Uterus (tissue), 4 donors: ENCODE data around the gene ZNF423. TPM values are rescaled to one million over a fixed set of nuclear protein-coding genes. Genes with fewer than 3 reads are reported as not detected.

ENCODE experiments used
- DNase-seq, 2 donors: peaks; one replicate each; pipeline ENCODE4 v3.0.0-alpha.2; 2019 to 2020
- H3K27ac ChIP-seq, 2 donors: fragments of 200-600 bp; sonication (generic); 1 replicate in 1 of 2; 2 replicates in 1 of 2; pipeline ENCODE4 v1.5.1; 2016 to 2018
- H3K27me3 ChIP-seq, 2 donors: fragments of 200-600 bp; sonication (generic); one replicate each; pipeline ENCODE4 v1.5.1; 2018 to 2019; ENCODE audit warnings: control low read depth in 1 of 2
- H3K36me3 ChIP-seq, 2 donors: fragments of 200-600 bp; sonication (generic); one replicate each; pipeline ENCODE4 v1.5.1; 2019; ENCODE audit warnings: control low read depth in 1 of 2
- H3K4me1 ChIP-seq, 2 donors: fragments of 200-600 bp; sonication (generic); one replicate each; pipeline ENCODE4 v1.5.1; 2018 to 2019; ENCODE audit warnings: control low read depth in 1 of 2
- H3K4me3 ChIP-seq, 2 donors: fragments of 200-600 bp; sonication (generic); 1 replicate in 1 of 2; 2 replicates in 1 of 2; pipeline ENCODE4 v1.5.1; 2018 to 2019; ENCODE audit warnings: mild to moderate bottlenecking in 1 of 2
- H3K9me3 ChIP-seq, 2 donors: fragments of 200-600 bp; sonication (generic); one replicate each; pipeline ENCODE4 v1.5.1; 2019; ENCODE audit warnings: control low read depth in 1 of 2
- POLR2A ChIP-seq, 2 donors: fragments of 450-650 bp; IDR thresholded peaks; one replicate each; pipeline ENCODE4 v1.6.1; 2016; ENCODE audit warnings: antibody characterized with exemption in 2 of 2, mild to moderate bottlenecking in 1 of 2, moderate library complexity in 1 of 2
- intact Hi-C: fragments of 100-400 bp; cut with DNase I; formaldehyde crosslinking; loops from one replicate; pipeline ENCODE4 v1.15.1; 2023; ENCODE audit warnings: low total_unique reads
- total RNA-seq, 4 donors: library from RNA; depleted of rRNA in 3 of 4; stranded (reverse); fragments of >200 nt in 3 of 4; gene quantifications; one replicate each; pipeline versions ENCODE4 v1.1.0 to v1.2.4, GENCODE V29; 2014 to 2023
- TF ChIP-seq, protein P1 (sequence below), 4 experiments: fragments of 200-600 bp in 2 of 4; fragments of 450-650 bp in 2 of 4; sonication (generic) in 2 of 4; IDR thresholded peaks; one replicate each; pipeline ENCODE4 v1.5.1; 2016 to 2019; ENCODE audit warnings: antibody characterized with exemption in 4 of 4, mild to moderate bottlenecking in 2 of 4, moderate library complexity in 1 of 4
- donor health status: DM: yes; HTN: yes; CAD: no.

Gene ZNF423
- total RNA-seq, 4 donors from 2014 or later, result 7.1 to 33.5 (median 14.7) TPM

DNA sequence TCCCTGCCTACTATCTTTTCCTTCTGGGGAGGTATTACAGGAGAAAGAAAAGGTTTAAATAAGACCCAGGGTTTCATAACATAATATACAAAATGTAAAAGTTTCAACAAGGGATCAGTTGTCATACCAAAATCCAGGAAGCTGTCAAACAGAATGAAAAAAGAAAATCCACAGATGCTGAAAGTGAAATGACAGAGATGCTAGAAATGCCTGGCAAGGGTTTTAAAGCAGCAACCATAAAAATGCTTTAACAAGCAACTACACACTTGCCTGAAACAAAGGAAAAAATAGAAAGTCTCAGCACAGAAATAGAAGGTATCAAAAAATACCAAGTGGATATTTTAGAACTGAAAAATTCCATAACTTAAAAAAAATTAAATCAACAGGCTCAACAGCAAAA lies 377.3 kb downstream of the ZNF423 start:
- H3K9me3 ChIP-seq, result no peaks in the 10 kb centered on the region
- H3K36me3 ChIP-seq, result no peaks in the 10 kb centered on the region
- DNase-seq, result no peak
- H3K27ac ChIP-seq, result no peak overlapping the region
- H3K4me1 ChIP-seq, result peaks cover 0 to 1% of the 10 kb centered on the region in 2 donors
- TF ChIP-seq, protein P1, sequence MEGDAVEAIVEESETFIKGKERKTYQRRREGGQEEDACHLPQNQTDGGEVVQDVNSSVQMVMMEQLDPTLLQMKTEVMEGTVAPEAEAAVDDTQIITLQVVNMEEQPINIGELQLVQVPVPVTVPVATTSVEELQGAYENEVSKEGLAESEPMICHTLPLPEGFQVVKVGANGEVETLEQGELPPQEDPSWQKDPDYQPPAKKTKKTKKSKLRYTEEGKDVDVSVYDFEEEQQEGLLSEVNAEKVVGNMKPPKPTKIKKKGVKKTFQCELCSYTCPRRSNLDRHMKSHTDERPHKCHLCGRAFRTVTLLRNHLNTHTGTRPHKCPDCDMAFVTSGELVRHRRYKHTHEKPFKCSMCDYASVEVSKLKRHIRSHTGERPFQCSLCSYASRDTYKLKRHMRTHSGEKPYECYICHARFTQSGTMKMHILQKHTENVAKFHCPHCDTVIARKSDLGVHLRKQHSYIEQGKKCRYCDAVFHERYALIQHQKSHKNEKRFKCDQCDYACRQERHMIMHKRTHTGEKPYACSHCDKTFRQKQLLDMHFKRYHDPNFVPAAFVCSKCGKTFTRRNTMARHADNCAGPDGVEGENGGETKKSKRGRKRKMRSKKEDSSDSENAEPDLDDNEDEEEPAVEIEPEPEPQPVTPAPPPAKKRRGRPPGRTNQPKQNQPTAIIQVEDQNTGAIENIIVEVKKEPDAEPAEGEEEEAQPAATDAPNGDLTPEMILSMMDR (IDR thresholded peaks at IDR 0.05), result no peak
- TF ChIP-seq POLR2A (IDR thresholded peaks at IDR 0.05), result no peak
- no peak overlapping the region for H3K4me3 ChIP-seq
- H3K27me3 ChIP-seq, result no peaks in the 10 kb centered on the region
- intact Hi-C loops, result no loop called here

DNA sequence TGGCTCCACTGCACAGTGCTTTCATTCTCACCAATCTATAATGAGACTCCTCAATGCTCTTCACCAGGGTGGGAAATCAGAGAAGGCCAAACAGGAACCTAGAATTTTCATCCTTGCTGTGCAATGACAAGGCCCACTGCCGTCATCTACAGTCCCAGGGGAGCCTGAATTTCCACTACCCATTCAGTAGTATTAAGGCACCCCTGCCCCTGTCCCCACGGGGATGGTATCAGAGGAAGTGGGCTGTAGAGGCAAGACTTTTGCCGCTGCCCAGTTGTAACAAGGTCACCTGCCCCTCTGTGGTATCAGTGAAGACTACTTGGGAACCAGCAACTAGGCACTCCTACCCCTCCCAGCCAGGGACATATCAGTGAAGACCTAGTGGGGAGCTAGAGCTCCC lies 377.8 kb downstream of the ZNF423 start:
- H3K9me3 ChIP-seq, result no peaks in the 10 kb centered on the region
- no peak for TF ChIP-seq POLR2A (IDR thresholded peaks at IDR 0.05)
- TF ChIP-seq, protein P1 (IDR thresholded peaks at IDR 0.05), result no peak
- H3K36me3 ChIP-seq, result no peaks in the 10 kb centered on the region
- no peaks in the 10 kb centered on the region for H3K27me3 ChIP-seq
- intact Hi-C loops, result no loop called here
- no peak overlapping the region for H3K4me3 ChIP-seq
- H3K27ac ChIP-seq, result no peak overlapping the region
- no peaks in the 10 kb centered on the region for H3K4me1 ChIP-seq
- DNase-seq, result no peak

DNA sequence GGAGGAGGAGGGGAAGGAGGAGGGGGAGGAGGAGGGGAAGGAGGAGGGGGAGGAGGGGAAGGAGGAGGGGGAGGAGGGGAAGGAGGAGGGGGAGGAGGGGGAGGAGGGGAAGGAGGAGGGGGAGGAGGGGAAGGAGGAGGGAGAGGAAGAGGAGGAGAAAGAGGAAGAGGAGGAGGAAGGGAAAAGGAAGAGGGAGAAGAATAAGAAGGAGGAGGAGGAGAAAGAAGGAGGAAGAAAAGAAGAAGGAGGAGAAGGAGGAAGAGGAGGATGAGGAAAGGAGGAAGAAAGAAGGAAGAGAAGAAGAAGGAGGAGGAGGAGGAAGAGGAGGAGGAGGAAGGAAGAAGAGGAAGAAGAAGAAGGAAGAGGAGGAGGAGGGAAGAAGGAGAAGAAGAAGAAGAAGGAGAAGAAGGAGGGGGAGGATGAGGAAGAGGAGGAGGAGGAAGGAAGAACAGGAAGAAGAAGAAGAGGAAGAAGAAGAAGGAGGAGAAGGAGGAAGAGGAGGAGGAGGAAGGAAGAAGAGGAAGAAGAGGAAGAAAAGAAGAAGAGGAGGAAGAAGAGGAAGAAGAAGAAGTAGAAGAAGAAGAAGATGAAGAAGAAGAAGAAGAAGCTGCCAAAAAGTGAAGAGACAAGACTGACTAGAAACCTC lies 378.5 kb downstream of the ZNF423 start:
- Histone ChIP-seq H3K4me1 (no peaks in the 10 kb centered on the region), H3K36me3 (no peaks in the 10 kb centered on the region), H3K27ac (no peak overlapping the region), H3K27me3 (no peaks in the 10 kb centered on the region), H3K4me3 (no peak overlapping the region), H3K9me3 (no peaks in the 10 kb centered on the region)
- intact Hi-C loops, result no loop called here
- no peak for DNase-seq
- TF ChIP-seq POLR2A (IDR thresholded peaks at IDR 0.05), result no peak
- TF ChIP-seq, protein P1 (IDR thresholded peaks at IDR 0.05), result no peak

DNA sequence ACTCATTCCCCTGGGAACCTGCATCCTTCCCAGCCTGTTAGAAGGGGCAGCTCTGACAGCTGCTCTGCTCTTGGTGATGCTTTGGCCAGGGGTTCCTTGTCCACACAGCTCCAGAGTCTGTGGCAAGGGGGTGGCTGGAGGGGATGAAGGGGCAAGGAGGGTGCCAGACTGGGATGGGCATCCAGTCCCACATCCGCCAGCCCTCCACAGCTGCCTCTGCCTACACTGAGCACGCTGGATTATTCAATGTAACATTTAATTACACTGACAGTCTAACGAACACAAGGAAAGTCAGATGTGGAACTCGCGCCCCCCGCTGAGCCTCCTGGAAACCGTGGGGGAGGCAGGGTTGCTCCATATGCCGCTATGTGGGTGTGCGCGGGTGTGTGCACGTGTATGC lies 381.2 kb downstream of the ZNF423 start:
- H3K36me3 ChIP-seq, result no peaks in the 10 kb centered on the region
- no peak overlapping the region for H3K4me3 ChIP-seq
- H3K27ac ChIP-seq, result no peak overlapping the region
- no peaks in the 10 kb centered on the region for H3K4me1 ChIP-seq
- no peak for TF ChIP-seq POLR2A (IDR thresholded peaks at IDR 0.05)
- TF ChIP-seq, protein P1 (IDR thresholded peaks at IDR 0.05), result no peak
- no peaks in the 10 kb centered on the region for H3K27me3 ChIP-seq
- no peaks in the 10 kb centered on the region for H3K9me3 ChIP-seq
- intact Hi-C loops, result no loop called here
- peak in 1 of 2 donors; percentile 1 for DNase-seq

DNA sequence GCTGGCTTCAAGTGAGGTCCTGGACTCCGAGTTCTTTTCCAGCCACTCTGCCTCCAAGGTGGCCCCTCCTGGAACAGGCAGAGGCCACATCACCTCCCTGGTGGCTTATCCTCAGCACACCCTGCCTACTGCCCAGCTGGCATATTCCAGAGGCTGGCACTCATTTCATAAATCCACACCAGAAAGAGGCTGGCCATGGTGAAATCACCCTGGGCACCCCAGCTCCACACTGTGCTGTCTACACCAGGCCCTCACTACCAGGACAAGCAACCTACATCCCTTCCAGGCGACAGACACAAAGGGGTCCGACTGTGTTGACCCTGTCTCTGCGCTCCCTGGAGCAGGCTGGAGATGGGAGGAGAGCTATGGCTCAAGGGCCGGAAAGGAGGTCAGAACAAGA lies 382.1 kb downstream of the ZNF423 start:
- no peaks in the 10 kb centered on the region for H3K27me3 ChIP-seq
- no peaks in the 10 kb centered on the region for H3K36me3 ChIP-seq
- H3K9me3 ChIP-seq, result no peaks in the 10 kb centered on the region
- no peaks in the 10 kb centered on the region for H3K4me1 ChIP-seq
- no peak overlapping the region for H3K27ac ChIP-seq
- no peak overlapping the region for H3K4me3 ChIP-seq
- no peak for TF ChIP-seq POLR2A (IDR thresholded peaks at IDR 0.05)
- TF ChIP-seq, protein P1 (IDR thresholded peaks at IDR 0.05), result no peak
- intact Hi-C loops, result no loop called here
- peak; percentile 1 to 3 for DNase-seq
